ENCODE data around the gene RNF157.
"Not testable (repeated sequence)": the region's sequence is repeated elsewhere in the genome, so short reads cannot be mapped to it uniquely, and the experiment has no call there.

RNF157 gene

DNA sequence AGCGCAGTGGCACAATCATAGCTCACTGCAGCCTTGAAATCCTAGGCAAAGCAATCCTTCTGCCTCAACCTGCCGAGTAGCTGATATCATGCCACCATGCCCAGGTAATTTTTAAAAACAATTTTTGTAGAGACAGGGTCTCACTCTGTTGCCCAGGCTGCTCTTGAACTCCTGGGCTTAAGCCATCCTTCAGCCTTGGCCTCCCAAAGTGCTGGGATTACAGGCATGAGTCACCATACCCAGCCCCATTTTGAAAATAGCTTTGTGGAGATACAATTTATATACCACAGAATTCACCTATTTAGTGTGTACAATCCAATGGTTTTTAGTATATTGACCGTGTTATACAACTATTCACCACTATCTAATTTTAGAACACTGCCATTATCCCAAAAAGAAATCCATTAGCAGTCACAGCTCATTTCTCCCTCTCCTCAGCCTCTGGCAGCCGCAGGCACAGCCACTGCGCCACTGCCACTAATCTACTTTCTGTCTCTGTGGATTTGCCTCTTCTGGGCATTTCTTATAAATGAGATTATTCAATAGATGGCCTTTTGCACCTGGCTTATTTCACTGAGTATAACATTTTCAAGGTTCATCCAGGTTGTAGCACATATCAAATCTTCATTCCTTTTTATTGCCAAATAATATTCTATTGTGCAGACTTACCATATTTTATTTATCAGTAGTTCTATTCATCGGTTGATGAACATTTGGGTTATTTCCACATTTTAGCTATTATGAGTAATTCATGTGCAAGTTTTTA lies 6.5 kb downstream of the RNF157 start:
- DNase-seq (ENCODE audit: low spot score), result no peak

DNA sequence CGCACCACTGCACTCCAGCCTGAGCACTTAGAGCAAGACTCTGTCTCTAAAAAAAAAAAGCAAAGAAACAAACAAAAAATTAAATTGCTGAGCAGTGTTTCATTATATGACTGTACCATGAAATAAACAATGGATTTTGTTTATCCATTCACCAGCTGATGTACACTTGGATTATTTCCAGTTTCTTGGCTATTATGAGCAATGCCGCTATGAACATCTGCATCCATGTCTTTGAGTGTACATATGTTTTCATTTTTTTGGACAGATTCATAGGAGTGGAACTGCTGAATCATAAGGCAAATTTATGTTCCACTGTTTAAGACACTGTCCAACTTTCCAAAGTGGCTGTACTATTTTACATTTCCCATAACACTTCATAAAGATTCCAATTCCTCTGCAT lies 8.0 kb downstream of the RNF157 start:
- no peak for DNase-seq (ENCODE audit: low spot score)

DNA sequence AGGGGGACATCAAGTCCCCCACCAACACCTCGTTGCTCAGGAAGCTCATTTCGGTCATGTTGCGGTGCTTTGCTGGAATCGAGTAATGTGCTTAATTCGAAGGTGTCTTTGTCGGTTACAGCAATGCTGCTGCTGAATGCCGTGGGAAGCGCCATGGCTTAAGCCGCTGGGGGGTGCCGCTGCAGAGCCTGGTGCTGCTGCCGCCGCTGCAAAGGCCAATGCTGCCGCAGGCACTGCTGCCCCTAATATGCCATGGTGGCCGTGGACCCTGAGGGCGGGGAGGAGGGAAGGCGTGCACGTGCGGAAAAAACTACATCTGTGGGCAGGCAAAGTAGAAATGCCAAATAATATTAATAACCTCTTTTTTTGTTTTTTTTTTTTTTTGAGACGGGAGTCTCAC lies 13.5 kb downstream of the RNF157 start:
- not testable (repeated sequence) for DNase-seq (ENCODE audit: low spot score)

DNA sequence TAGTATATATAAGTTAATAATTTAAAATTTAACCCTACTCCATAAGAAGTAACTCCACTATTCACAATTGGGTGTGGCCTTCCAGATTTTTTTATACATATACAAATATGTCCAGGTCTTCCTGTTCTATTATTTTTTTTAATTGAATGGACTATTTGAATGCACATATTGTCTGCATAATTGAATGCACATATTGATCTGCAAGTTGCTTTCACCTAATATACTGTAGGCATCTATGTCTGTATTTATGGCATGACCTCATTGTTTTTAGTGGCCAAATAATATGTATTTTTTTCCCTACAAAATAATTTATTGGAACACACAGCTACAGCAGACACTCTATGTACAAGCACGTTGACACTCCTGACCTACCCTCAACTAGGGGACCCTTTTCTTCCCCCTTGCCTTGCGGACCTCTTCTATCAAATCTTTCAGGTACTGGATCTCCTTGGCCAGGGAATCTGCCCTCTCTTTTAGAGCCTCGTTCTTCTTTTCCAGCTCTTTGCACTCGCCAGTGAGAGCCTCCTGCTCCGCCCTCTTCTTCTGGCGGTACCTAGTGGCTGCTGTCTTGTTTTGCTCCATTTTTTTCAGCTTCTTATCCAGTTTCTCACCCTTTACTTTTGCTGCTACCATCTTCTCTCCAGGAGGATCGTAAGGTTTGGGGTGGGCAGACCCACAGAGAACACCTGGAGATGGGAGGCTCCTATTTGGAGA lies 14.8 kb downstream of the RNF157 start:
- not testable (repeated sequence) for DNase-seq (ENCODE audit: low spot score)

DNA sequence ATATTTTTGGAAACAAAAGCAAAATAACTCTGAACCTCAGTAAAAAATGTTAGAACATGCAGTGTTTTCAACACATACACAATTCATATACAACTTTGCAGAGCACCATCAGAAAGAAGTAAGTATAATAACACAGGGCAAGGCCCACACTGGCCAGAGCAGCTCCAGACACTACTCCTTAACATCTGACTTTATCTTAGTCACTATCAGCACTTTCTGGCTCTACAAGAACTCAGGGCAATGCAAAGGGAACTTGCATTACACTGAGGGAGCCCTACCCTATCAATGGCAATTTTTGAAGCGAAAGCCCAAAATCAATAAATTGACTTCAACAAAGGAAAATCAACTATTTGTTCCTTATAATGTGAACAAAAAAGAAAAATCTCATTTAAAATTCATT lies 16.5 kb downstream of the RNF157 start:
- no peak for DNase-seq (ENCODE audit: low spot score)

DNA sequence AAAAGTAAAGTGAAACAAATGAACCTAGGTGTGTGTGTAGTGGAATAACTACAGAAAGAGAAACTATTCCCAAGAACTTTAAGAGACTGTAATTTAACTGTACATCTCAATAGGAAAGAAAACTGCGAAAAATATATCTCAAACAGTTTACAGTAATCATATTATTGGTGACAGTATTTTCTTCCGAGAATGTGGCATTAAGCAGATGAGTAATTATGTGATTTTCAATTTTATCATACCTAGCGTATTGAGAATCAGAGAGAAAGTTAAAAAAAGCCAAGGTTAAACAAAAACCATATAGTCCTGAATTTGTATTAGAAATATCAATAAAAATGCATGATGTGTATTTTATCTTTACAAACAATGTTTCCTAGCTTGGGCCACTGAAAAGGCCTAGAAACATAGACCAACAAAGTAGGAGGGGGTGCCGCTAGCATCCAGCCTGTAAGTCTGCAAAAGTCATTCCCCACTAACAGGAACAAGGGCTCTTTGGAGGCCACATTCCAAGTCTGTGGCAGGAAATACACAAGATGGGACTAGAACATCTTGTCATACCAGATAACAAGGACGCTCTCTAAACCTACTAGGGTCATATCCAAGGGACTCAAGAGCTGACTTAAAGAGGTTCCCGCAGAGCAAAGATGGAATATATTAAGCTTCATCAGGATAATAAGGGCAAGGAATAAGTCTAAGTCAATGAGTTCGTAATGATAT lies 20.5 kb downstream of the RNF157 start:
- no peak for DNase-seq (ENCODE audit: low spot score)

DNA sequence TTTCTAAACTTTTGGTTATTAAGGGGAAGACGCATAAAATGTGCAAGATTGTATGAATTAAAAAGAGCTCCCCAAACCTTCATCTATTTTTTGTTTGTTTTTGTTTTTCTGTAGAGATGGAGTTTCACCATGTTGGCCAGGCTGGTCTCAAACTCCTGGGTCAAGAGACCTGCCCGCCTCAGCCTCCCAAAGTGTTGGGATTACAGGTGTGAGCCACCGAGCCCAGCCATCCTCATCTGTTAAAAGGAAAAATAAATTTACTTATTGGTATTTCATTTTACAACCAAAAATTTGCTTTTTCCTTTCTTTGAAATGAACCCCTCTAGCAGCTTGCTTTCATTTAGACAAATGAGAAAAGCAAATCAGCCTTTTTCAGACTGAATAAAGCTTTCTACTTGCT lies 23.2 kb downstream of the RNF157 start:
- no peak for DNase-seq (ENCODE audit: low spot score)

DNA sequence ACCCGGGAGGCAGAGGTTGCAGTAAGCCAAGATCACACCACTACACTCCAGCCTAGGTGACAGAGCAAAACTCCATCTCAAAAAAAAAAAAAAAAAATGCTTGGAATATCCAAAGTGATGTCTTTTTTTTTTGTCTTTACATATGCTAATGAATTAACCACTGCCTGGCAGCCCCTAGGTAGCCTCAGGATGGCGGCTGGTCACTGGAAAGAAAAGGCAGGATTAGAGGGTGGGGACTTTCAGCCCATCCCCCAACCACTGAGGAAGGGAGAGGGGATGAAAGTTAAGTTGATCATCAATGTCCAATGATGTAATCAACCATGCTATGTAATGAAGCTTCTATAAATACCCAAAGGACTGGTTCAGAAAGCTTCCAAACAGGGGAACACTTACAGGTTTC lies 26.8 kb downstream of the RNF157 start:
- no peak for DNase-seq (ENCODE audit: low spot score)

DNA sequence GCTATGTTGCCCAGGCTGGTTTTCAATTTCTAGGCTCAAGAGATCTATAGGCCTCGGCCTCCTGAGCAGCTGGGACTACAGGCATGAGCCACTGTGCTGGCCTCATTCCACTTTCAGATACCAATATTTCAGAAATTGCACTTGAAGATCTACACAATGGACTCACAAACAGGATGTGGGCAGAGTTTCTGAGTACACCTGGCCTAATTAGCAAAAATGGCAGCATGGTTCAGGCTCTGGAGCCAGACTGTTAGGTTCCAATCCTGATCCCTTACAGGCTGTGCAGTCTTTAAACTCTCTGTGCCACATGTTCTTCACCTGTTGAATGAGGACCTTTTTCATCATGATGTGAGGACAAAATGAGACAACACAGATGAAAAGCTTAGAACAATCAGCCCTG lies 32.2 kb downstream of the RNF157 start:
- DNase-seq (ENCODE audit: low spot score), result no peak

DNA sequence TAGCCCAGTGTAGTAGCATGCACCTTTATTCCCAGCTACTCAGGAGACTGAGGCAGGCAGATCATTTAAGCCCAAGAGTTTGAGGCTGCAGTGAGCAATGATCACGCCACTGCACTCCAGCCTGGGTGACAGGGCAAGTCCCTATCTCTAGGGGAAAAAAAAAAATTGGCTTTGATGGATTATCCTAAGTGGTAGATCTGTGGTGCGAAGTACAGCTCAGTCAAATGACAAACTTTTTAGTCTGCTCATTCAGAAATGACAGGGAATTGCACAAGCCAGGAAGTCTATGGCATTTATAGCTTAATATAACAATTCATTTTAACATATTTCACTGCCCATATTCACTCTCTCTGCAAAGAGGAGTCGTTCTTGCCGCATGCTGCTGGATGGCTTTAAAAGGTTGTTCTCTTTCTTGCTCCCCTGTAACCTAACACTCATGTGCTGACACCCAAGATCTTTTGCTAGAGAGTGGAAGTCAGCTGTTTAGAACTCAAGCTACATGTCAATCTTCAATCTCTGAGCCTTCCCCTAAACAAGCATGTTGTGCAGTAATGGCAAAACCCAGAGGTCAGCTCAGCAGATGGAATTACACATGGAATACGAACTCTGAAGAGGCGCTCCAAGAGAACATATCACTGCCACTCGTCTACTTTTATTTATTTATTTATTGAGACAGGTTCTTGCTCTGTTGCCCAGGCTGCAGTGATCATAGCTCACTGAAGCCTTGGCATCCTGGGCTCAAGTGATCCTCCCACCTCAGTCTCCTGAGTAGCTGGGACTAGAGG lies 32.8 kb downstream of the RNF157 start:
- no peak for DNase-seq (ENCODE audit: low spot score)

DNA sequence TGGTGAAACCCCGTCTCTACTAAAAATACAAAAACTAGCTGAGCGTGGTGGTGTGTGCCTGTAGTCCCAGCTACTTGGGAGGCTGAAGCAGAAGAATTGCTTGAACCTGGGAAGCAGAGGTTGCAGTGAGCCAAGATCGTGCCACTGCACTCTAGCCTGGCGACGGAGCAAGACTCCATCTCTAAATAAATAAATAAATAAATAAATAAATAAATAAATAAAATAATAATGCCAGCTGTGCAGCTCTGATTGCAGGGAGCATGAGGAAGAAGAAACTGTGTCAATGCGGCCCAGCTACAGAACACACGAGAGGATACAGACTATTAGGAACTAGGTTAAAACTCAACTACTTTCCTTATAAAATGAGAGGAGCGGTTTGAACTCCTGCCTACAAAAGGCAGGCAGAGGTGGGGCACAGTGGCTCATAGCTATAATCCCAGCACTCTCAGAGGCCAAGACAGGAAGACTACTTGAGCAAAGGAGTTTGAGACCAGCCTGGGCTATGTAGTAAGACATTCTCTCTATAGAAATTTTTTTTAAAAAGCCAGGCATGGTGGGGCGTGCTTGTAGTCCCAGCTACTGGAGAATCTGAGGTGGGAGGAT lies 34.6 kb downstream of the RNF157 start:
- DNase-seq (ENCODE audit: low spot score), result not testable (repeated sequence)

DNA sequence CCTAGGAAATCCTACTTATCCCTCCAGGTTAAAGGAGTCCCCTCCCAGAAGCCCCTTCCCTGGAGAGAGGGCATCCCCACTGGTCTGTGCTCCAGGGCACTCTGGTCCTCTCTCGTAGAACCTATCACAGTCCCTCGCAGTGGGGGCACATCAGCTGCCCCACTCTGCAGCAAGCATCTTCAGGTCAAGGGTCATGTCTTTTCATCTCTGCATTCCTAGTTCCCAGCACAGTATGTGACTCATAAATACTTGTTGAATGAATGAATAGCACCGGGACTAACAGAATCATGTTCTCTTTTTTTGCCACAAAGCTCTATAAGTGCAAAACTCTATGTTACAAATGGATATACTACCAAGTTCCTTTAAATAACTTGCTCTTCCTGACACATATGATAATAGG lies 36.0 kb downstream of the RNF157 start:
- DNase-seq (ENCODE audit: low spot score), result no peak

DNA sequence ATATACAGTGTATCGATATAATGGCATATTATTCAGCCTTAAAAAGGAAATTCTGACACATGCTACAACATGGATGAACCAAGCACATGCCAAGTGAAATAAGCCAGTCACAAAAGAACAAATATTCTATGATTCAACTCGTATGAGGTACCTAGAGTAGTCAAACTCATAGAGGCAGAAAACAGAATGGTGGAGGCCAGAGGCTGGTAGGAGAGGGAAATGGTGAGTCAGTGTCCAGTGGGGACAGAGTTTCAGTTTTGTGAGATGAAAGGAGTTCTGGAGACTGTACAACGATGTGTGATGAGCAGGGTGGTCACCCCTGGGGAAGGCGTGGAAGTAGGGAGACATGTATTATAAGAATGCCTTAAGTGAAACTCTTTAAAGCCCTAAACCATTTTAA lies 39.9 kb downstream of the RNF157 start:
- DNase-seq (ENCODE audit: low spot score), result no peak

DNA sequence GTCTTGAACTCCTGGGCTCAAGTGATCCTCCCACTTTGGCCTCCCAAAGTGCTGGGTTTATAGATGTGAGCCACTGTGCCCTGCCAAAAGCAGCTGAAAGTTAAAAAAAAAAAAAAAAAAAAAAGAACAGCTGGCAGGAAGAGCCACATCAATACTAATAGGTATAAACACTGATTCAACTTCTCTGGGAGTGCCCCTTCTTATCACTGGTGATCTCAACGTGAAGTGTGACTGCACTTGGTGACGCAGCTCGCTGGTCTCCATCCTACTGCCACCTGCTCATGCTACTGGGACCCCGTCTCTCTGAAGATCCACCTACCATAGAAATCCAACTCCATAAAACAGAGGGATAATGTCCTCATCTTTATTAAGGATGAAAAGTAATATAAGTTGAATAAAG lies 40.8 kb downstream of the RNF157 start:
- DNase-seq (ENCODE audit: low spot score), result no peak

DNA sequence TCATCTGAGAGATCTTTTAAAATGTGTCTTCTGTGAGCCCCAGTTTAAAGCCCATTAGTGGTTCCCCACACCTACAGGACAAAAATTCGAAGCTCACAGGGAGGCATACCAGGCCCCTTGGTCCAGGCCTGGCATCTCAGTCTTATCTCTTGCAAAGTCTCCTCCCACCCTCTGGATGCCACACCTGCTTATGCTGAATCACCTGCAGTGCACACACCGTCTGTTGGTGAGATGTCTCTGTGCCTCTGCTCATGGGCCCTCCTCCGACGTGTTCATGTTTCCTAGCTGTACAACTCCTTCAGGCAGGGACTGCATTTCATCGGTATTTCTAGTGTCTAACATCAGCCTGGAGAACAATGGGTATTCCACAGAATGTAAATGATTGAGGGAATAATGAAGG lies 41.6 kb downstream of the RNF157 start:
- no peak for DNase-seq (ENCODE audit: low spot score)

DNA sequence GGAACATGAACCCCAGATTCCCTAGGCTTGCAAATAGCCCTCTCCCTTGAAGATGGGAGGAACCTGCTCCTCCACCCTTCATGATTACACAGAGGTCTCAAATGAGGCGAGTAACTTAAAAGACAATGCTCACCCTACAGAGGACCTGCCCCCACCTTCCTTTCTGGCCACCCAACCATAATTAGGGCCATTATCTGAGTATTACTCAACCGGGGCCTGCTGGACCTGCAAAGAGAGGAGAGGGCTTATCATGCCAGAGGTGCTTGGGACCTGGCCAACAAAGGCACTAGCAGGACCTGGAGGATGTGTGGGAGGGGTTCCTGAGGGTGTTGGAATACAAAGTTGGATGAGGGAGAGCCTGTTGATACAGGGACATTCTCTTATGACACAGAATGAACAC lies 42.4 kb downstream of the RNF157 start:
- no peak for DNase-seq (ENCODE audit: low spot score)

DNA sequence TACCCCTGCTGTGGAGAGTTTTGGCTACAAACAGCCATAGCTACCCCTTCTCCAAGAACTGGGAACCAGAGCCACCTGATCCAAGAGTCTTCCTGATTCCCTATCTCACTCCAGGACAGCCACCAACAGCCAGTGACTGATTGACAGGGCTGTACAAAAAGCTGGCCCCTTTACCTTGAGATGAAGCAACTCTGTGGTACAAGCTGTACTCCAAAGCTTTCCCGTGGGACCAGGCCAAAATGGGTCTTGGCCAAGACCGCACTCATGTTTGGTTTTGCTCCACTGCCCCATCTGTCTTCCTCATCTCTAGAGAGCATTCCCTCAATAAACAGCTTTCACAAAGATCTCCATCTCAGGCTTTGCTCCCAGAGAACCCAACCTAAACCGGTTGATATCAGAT lies 43.6 kb downstream of the RNF157 start:
- no peak for DNase-seq (ENCODE audit: low spot score)

DNA sequence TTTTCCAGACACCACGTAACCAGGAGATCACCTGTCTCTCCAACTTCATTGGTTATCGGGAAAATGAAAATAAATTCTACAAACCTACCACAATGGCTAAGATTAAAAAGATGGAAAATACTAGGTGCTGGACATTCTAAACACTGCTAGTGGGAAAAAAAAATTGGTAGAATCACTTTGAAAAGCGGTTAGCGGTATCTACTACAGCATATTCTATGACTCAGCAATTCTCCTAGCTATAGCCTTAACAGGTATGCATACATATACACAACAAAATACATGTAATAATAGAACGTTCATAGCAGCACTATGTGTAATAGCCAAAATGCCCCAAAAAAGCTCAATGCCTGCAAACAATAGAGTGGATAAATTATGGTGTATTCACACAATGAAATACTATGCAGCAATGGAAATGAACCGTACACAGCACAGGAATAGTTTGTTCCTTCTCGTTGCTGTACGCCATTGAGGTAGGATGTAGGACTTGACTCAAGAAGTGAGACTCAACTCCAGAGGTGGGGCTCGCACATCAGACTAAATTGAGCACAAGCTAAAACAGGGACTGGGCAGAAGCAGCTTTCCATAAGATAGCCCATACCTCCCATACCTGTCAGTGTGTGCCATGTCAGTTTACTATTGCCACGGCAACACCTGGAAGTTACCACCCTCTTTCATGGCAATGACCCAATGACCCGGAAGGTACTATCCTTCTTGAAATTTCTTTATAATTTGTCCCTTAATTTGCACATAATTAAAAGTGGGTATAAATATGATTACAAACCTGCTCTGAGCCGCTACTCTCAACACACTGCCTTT lies 44.8 kb downstream of the RNF157 start:
- no peak for DNase-seq (ENCODE audit: low spot score)

DNA sequence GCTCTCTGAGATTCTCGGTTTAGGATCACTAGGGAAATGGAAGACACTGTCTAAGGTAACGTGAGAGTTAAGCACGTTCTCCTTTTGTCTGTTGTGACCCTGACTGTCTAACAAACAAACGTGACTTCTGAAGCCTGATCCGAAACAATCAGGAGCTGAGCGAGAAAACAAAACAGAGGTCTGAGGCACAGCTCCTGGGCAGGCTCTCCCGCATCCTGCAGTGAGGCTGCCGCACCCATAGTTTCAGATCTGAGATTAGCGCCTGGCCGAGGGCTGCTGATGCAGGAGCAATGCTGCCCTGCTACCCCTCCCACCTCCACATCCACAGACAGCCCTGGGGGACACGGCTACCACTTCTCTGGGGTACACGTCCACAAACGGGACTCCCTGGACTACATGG lies 46.7 kb downstream of the RNF157 start:
- DNase-seq (ENCODE audit: low spot score), result no peak

DNA sequence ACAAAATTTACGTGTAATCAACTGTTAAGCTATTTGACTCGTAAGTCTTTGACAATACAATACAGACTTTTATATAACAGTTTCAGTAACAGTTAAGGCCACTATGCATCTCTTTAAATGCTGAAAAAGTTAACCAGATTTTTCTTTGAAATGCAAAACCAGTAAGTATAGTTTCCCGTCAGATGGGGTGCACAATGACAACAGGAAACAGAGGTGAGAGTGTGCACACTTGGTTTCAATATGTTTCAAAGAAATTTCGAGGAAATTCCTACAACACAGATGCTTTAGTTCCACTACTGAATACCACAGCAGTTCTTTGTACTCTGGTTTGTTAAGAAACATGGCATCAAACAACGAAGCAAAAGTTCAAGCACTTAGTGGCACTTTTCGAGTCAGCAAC lies 48.4 kb downstream of the RNF157 start:
- no peak for DNase-seq (ENCODE audit: low spot score)

DNA sequence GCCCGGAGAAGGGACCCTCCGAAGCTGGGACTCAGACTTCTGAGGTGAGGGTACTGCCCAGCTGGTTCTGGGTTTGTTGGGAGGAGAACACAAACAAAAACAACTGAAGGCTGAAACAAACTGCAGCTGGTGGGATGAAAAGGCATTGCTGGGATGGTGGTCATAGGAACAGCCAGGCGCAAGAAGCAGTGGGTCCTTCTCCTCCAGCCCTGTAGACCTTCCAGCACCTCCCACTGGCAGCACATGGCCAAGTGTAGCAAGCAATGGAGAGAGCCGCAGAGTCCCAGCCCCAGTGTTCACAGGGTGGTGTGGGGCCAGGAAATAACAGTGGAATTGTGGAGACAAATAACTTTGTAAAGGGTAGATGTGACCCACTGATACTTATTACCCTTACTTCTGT lies 50.6 kb downstream of the RNF157 start:
- DNase-seq (ENCODE audit: low spot score), result no peak

All from iPS-NIHi11 (cell line).